Measurements from ENCODE around the gene SLFN12L. TPM values are rescaled to one million over a fixed set of nuclear protein-coding genes. Genes with fewer than 3 reads are reported as not detected.
"Not testable (repeated sequence)": the region's sequence is repeated elsewhere in the genome, so short reads cannot be mapped to it uniquely, and the experiment has no call there.

SLFN12L gene
- total RNA-seq, 1 experiment from 2014 or later: not detected

- BruUV-seq (replicated peaks): no TSS peak
- peaks cover 42% of the 10 kb centered on the region for H3K27me3 ChIP-seq (ENCODE audit: low read length)
- intact Hi-C loops (cut with micrococcal nuclease): no loop called here
- H3K4me2 ChIP-seq (ENCODE audit: low read length): no peak overlapping the region
- H2AFZ ChIP-seq (ENCODE audit: low read length): no peak overlapping the region
- CTCF ChIA-PET: no interaction called here
- no peaks in the 10 kb centered on the region for H3K4me1 ChIP-seq (ENCODE audit: insufficient read depth, low read length)
- H4K20me1 ChIP-seq (ENCODE audit: low read length): no peaks in the 10 kb centered on the region
- H3K9me3 ChIP-seq (ENCODE audit: low read length): no peaks in the 10 kb centered on the region
- H3K36me3 ChIP-seq (ENCODE audit: low read depth, low read length): no peaks in the 10 kb centered on the region
- no peaks in the 10 kb centered on the region for H3F3A ChIP-seq (ENCODE audit: low read length, unreplicated experiment)
- no peak overlapping the region for H3K4me3 ChIP-seq (ENCODE audit: low read length)
- POLR2A ChIA-PET (ENCODE audit: unreplicated experiment): no interaction called here
- H3K79me2 ChIP-seq (ENCODE audit: low read length): no peaks in the 10 kb centered on the region
- no peak overlapping the region for H3K9ac ChIP-seq (ENCODE audit: low read length)
- ATAC-seq (no peak), DNase-seq (no peak)
- H3K27ac ChIP-seq (ENCODE audit: low read length): no peak overlapping the region
- no peaks in the 10 kb centered on the region for H3K9me2 ChIP-seq (replicated peaks; ENCODE audit: low read length)
- TF ChIP-seq CTCF (conservative IDR thresholded peaks at IDR 0.05; ENCODE audit: low read depth, low read length) (no peak), EZH2 (IDR thresholded peaks at IDR 0.05; ENCODE audit: low read length, unreplicated experiment) (no peak), EZH2phosphoT487 (IDR thresholded peaks at IDR 0.05; ENCODE audit: borderline replicate concordance, low read length) (no peak)
Observed at GRCh38 chr17:35515027-35515426, 22.5 kb downstream of the SLFN12L start.

- intact Hi-C loops (cut with micrococcal nuclease): no loop called here
- no TSS peak for BruUV-seq (replicated peaks)
Observed at GRCh38 chr17:35514564-35514963, 22.9 kb downstream of the SLFN12L start.

GRCh38 chr17:35510052-35510451, 27.4 kb downstream of the SLFN12L start:
- H3K27me3 ChIP-seq (ENCODE audit: low read length): peaks cover 49% of the 10 kb centered on the region
- H2AFZ ChIP-seq (ENCODE audit: low read length): no peak overlapping the region
- intact Hi-C loops (cut with micrococcal nuclease): no loop called here
- TF ChIP-seq CTCF (conservative IDR thresholded peaks at IDR 0.05; ENCODE audit: low read depth, low read length): no peak
- TF ChIP-seq EZH2phosphoT487 (IDR thresholded peaks at IDR 0.05; ENCODE audit: borderline replicate concordance, low read length): no peak
- no peak for TF ChIP-seq EZH2 (IDR thresholded peaks at IDR 0.05; ENCODE audit: low read length, unreplicated experiment)
- H3K4me3 ChIP-seq (ENCODE audit: low read length): no peak overlapping the region
- no peak overlapping the region for H3K4me2 ChIP-seq (ENCODE audit: low read length)
- DNase-seq (no peak), ATAC-seq (no peak)
- no peaks in the 10 kb centered on the region for H3K79me2 ChIP-seq (ENCODE audit: low read length)
- CTCF ChIA-PET: no interaction called here
- no TSS peak for BruUV-seq (replicated peaks)
- no peaks in the 10 kb centered on the region for H3F3A ChIP-seq (ENCODE audit: low read length, unreplicated experiment)
- no peak overlapping the region for H3K9ac ChIP-seq (ENCODE audit: low read length)
- POLR2A ChIA-PET (ENCODE audit: unreplicated experiment): no interaction called here
- no peaks in the 10 kb centered on the region for H3K36me3 ChIP-seq (ENCODE audit: low read depth, low read length)
- H4K20me1 ChIP-seq (ENCODE audit: low read length): no peaks in the 10 kb centered on the region
- no peaks in the 10 kb centered on the region for H3K9me3 ChIP-seq (ENCODE audit: low read length)
- H3K4me1 ChIP-seq (ENCODE audit: insufficient read depth, low read length): no peaks in the 10 kb centered on the region
- H3K27ac ChIP-seq (ENCODE audit: low read length): no peak overlapping the region
- no peaks in the 10 kb centered on the region for H3K9me2 ChIP-seq (replicated peaks; ENCODE audit: low read length)

More at GRCh38 chr17:35514564-35514963, 22.9 kb downstream of the SLFN12L start:
- ATAC-seq (no peak), DNase-seq (no peak)
- ChIA-PET CTCF (no interaction called here), POLR2A (ENCODE audit: unreplicated experiment) (no interaction called here)
- Histone ChIP-seq H2AFZ (ENCODE audit: low read length) (no peak overlapping the region), H3K4me3 (ENCODE audit: low read length) (no peak overlapping the region), H3K36me3 (ENCODE audit: low read depth, low read length) (no peaks in the 10 kb centered on the region), H3K79me2 (ENCODE audit: low read length) (no peaks in the 10 kb centered on the region), H4K20me1 (ENCODE audit: low read length) (no peaks in the 10 kb centered on the region), H3K4me2 (ENCODE audit: low read length) (no peak overlapping the region), H3K4me1 (ENCODE audit: insufficient read depth, low read length) (no peaks in the 10 kb centered on the region), H3K27ac (ENCODE audit: low read length) (no peak overlapping the region), H3K9me3 (ENCODE audit: low read length) (no peaks in the 10 kb centered on the region), H3F3A (ENCODE audit: low read length, unreplicated experiment) (no peaks in the 10 kb centered on the region), H3K9me2 (replicated peaks; ENCODE audit: low read length) (no peaks in the 10 kb centered on the region), H3K27me3 (ENCODE audit: low read length) (peaks cover 44% of the 10 kb centered on the region), H3K9ac (ENCODE audit: low read length) (no peak overlapping the region)
- TF ChIP-seq CTCF (conservative IDR thresholded peaks at IDR 0.05; ENCODE audit: low read depth, low read length): no peak
- TF ChIP-seq EZH2 (IDR thresholded peaks at IDR 0.05; ENCODE audit: low read length, unreplicated experiment): no peak
- no peak for TF ChIP-seq EZH2phosphoT487 (IDR thresholded peaks at IDR 0.05; ENCODE audit: borderline replicate concordance, low read length)

- H3K9me2 ChIP-seq (replicated peaks; ENCODE audit: low read length); H3K27ac ChIP-seq (ENCODE audit: low read length); H3K4me1 ChIP-seq (ENCODE audit: insufficient read depth, low read length); DNase-seq; H3K4me2 ChIP-seq (ENCODE audit: low read length); H3K9me3 ChIP-seq (ENCODE audit: low read length); H3K79me2 ChIP-seq (ENCODE audit: low read length); H3K4me3 ChIP-seq (ENCODE audit: low read length); BruUV-seq (replicated peaks); H2AFZ ChIP-seq (ENCODE audit: low read length); intact Hi-C loops (cut with micrococcal nuclease); ATAC-seq; H3K36me3 ChIP-seq (ENCODE audit: low read depth, low read length); POLR2A ChIA-PET (ENCODE audit: unreplicated experiment); H3F3A ChIP-seq (ENCODE audit: low read length, unreplicated experiment); CTCF ChIA-PET; H4K20me1 ChIP-seq (ENCODE audit: low read length); H3K9ac ChIP-seq (ENCODE audit: low read length): not testable (repeated sequence)
- H3K27me3 ChIP-seq (ENCODE audit: low read length): peaks cover 40% of the 10 kb centered on the region
Observed at GRCh38 chr17:35507714-35508113, 29.8 kb downstream of the SLFN12L start.
